Neural progenitor cell (in vitro differentiated cells): Measurements from ENCODE around the gene METTL16. TPM values are rescaled to one million over a fixed set of nuclear protein-coding genes. Genes with fewer than 3 reads are reported as not detected.
"Not testable (repeated sequence)": the region's sequence is repeated elsewhere in the genome, so short reads cannot be mapped to it uniquely, and the experiment has no call there.

ENCODE experiments used
- DNase-seq: peaks from one replicate; pipeline ENCODE4 v3.0.0-alpha.2; 2016; ENCODE audit warnings: low spot score
- H2AFZ ChIP-seq: fragments of 200-600 bp; sonication (generic); replicated peaks from 2 replicates; pipeline ENCODE4 v1.6.1; 2016; ENCODE audit warnings: antibody characterized with exemption
- H3F3A ChIP-seq: fragments of 200-600 bp; sonication (generic); 2 replicates; pipeline ENCODE4 v1.6.1; 2016; ENCODE audit warnings: antibody characterized with exemption, low read depth
- H3K27ac ChIP-seq: fragments of 200-600 bp; sonication (generic); 2 replicates; pipeline ENCODE4 v1.5.1; 2016; ENCODE audit warnings: mild to moderate bottlenecking
- H3K27me3 ChIP-seq: fragments of 200-600 bp; sonication (generic); 2 replicates; pipeline ENCODE4 v1.6.1; 2016; ENCODE audit warnings: mild to moderate bottlenecking, moderate library complexity
- H3K36me3 ChIP-seq: fragments of 200-600 bp; sonication (generic); 2 replicates; pipeline ENCODE4 v1.5.1; 2016
- H3K4me1 ChIP-seq: fragments of 200-600 bp; sonication (generic); 2 replicates; pipeline ENCODE4 v1.6.1; 2016; ENCODE audit warnings: mixed run types
- H3K4me2 ChIP-seq: fragments of 200-600 bp; sonication (generic); 2 replicates; pipeline ENCODE4 v1.6.1; 2016
- H3K4me3 ChIP-seq: fragments of 200-600 bp; sonication (generic); 2 replicates; pipeline ENCODE4 v1.5.1; 2016
- H3K79me2 ChIP-seq: fragments of 200-600 bp; sonication (generic); 2 replicates; pipeline ENCODE4 v1.6.1; 2016; ENCODE audit warnings: low read depth
- H3K9ac ChIP-seq: fragments of 200-600 bp; sonication (generic); 2 replicates; pipeline ENCODE4 v1.6.1; 2016
- H3K9me3 ChIP-seq: fragments of 200-600 bp; sonication (generic); 2 replicates; pipeline ENCODE4 v1.5.1; 2016; ENCODE audit warnings: low read depth
- H4K20me1 ChIP-seq: fragments of 200-600 bp; sonication (generic); 2 replicates; pipeline ENCODE4 v1.6.1; 2016; ENCODE audit warnings: low read depth
- H3K27ac Mint-ChIP-seq: 3 replicates; pipeline ENCODE4 v1.8.0; 2021; ENCODE audit warnings: mixed read lengths
- H3K27me3 Mint-ChIP-seq: 2 replicates; pipeline ENCODE4 v1.8.0; 2022; ENCODE audit warnings: low read depth, mild to moderate bottlenecking, inconsistent platforms, moderate library complexity, mixed read lengths; ENCODE audit not compliant: insufficient read depth
- H3K36me3 Mint-ChIP-seq: 3 replicates; pipeline ENCODE4 v1.8.0; 2021; ENCODE audit warnings: mixed read lengths
- H3K4me1 Mint-ChIP-seq: 3 replicates; pipeline ENCODE4 v1.8.0; 2021; ENCODE audit warnings: mixed read lengths
- H3K4me3 Mint-ChIP-seq: 3 replicates; pipeline ENCODE4 v1.8.0; 2021; ENCODE audit warnings: mild to moderate bottlenecking, moderate library complexity, mixed read lengths
- H3K9me3 Mint-ChIP-seq: 3 replicates; pipeline ENCODE4 v1.8.0; 2020; ENCODE audit warnings: mixed read lengths
- EZH2 ChIP-seq: fragments of 200-600 bp; sonication (generic); IDR thresholded peaks from 2 replicates; pipeline ENCODE4 v1.6.1; 2017; ENCODE audit warnings: antibody characterized with exemption, mild to moderate bottlenecking, moderate library complexity
- EZH2phosphoT487 ChIP-seq: fragments of 200-600 bp; sonication (generic); IDR thresholded peaks from 2 replicates; pipeline ENCODE4 v1.6.1; 2017; ENCODE audit warnings: antibody characterized with exemption
- total RNA-seq: library from RNA; depleted of rRNA; stranded (reverse); fragments of >200 nt; gene quantifications from 2 replicates; pipeline ENCODE4 v1.2.3, GENCODE V29; 2015; ENCODE audit warnings: low replicate concordance
- TF ChIP-seq, protein P1 (sequence below): fragments of 200-600 bp; sonication (generic); IDR thresholded peaks from 2 replicates; pipeline ENCODE4 v1.5.1; 2017; ENCODE audit warnings: antibody characterized with exemption, mild to moderate bottlenecking

Gene METTL16
- total RNA-seq, 1 donor from 2014 or later = 40.0 TPM

DNA sequence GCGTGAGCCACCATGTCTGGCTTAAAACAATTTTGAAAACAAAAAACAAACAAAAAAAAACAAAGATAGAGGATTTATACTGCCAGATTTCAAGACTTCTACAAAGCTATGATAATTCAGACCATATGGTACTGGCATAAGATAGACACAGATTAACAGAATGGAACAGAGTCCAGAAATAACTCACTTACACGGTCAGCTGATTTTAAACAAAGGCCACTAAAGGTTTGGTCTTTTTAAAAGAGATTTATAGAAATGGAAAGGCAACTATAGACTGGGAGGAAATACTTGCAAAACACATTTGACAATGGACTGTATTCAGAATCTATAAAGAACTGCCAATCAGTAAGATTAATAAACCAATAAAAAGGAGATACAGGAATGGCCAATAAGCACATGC is 62.2 kb downstream of the METTL16 start:
- H3K9me3 Mint-ChIP-seq = peaks cover 10% of the 10 kb centered on the region
- no peak overlapping the region for H3K9ac ChIP-seq
- no peaks in the 10 kb centered on the region for H3K27me3 Mint-ChIP-seq
- H3K9me3 ChIP-seq = no peaks in the 10 kb centered on the region
- H3K4me2 ChIP-seq = no peak overlapping the region
- H3K36me3 Mint-ChIP-seq = peaks cover 18% of the 10 kb centered on the region
- no peaks in the 10 kb centered on the region for H3K27me3 ChIP-seq
- H2AFZ ChIP-seq = no peak overlapping the region
- H3K27ac Mint-ChIP-seq = no peak overlapping the region
- DNase-seq = no peak
- H3K4me3 Mint-ChIP-seq = no peak overlapping the region
- H3K79me2 ChIP-seq = peaks cover 15% of the 10 kb centered on the region
- H3F3A ChIP-seq = peaks cover 5% of the 10 kb centered on the region
- H3K36me3 ChIP-seq = peaks cover 6% of the 10 kb centered on the region
- peaks cover 16% of the 10 kb centered on the region for H3K4me1 Mint-ChIP-seq
- no peak overlapping the region for H3K27ac ChIP-seq
- H3K4me3 ChIP-seq = no peak overlapping the region
- no peaks in the 10 kb centered on the region for H4K20me1 ChIP-seq
- peaks cover 5% of the 10 kb centered on the region for H3K4me1 ChIP-seq
- TF ChIP-seq, protein P1, sequence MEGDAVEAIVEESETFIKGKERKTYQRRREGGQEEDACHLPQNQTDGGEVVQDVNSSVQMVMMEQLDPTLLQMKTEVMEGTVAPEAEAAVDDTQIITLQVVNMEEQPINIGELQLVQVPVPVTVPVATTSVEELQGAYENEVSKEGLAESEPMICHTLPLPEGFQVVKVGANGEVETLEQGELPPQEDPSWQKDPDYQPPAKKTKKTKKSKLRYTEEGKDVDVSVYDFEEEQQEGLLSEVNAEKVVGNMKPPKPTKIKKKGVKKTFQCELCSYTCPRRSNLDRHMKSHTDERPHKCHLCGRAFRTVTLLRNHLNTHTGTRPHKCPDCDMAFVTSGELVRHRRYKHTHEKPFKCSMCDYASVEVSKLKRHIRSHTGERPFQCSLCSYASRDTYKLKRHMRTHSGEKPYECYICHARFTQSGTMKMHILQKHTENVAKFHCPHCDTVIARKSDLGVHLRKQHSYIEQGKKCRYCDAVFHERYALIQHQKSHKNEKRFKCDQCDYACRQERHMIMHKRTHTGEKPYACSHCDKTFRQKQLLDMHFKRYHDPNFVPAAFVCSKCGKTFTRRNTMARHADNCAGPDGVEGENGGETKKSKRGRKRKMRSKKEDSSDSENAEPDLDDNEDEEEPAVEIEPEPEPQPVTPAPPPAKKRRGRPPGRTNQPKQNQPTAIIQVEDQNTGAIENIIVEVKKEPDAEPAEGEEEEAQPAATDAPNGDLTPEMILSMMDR = no peak
- TF ChIP-seq EZH2phosphoT487 = no peak
- TF ChIP-seq EZH2 = no peak

DNA sequence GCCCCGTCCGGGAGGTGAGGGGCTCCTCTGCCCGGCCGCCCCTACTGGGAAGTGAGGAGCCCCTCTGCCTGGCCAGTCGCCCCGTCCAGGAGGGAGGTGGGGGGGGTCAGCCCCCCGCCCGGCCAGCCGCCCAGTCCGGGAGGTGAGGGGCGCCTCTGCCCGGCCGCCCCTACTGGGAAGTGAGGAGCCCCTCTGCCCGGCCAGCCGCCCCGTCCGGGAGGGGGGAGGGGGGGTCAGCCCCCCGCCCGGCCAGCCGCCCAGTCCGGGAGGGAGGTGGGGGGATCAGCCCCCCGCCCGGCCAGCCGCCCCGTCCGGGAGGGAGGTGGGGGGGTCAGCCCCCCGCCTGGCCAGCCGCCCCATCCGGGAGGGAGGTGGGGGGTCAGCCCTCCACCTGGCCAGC is 64.2 kb downstream of the METTL16 start:
- not testable (repeated sequence) for H3K27me3 ChIP-seq, H3K36me3 ChIP-seq, H3K9ac ChIP-seq, H3F3A ChIP-seq, H4K20me1 ChIP-seq, H3K4me3 ChIP-seq, H3K4me3 Mint-ChIP-seq, H3K9me3 ChIP-seq, H3K27ac Mint-ChIP-seq, H3K4me2 ChIP-seq, DNase-seq, H3K27ac ChIP-seq, H3K4me1 ChIP-seq, H3K27me3 Mint-ChIP-seq, H2AFZ ChIP-seq
- H3K79me2 ChIP-seq = peaks cover 15% of the 10 kb centered on the region
- Mint-ChIP-seq H3K36me3 (peaks cover 20% of the 10 kb centered on the region), H3K9me3 (peaks cover 10% of the 10 kb centered on the region), H3K4me1 (peaks cover 14% of the 10 kb centered on the region)

DNA sequence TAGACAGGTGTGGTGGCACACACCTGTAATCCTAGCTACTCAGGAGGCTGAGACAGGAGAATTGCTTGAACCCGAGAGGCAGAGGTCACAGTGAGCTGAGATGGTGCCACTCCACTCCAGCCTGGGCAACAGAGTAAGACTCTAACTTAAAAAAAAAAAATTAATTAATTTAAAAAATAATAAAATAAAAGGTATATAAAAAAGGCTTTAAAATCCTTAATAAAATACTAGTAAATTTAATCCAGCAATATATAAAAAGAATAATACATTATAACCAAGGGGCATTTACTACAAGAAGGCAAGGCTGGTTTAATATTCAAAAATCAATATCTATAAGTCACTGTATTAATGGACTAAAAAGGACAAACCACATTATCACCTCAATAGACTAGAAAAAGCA is 66.0 kb downstream of the METTL16 start:
- Histone ChIP-seq H3K4me2 (no peak overlapping the region), H4K20me1 (no peaks in the 10 kb centered on the region), H3K27me3 (no peaks in the 10 kb centered on the region), H3K36me3 (peaks cover 6% of the 10 kb centered on the region), H3F3A (no peaks in the 10 kb centered on the region), H3K4me3 (no peak overlapping the region), H3K9ac (no peak overlapping the region), H3K79me2 (peaks cover 15% of the 10 kb centered on the region), H2AFZ (no peak overlapping the region), H3K9me3 (no peaks in the 10 kb centered on the region), H3K4me1 (no peaks in the 10 kb centered on the region), H3K27ac (no peak overlapping the region)
- DNase-seq = no peak
- Mint-ChIP-seq H3K27ac (no peak overlapping the region), H3K27me3 (peaks cover 4% of the 10 kb centered on the region), H3K4me1 (peaks cover 23% of the 10 kb centered on the region), H3K9me3 (peaks cover 10% of the 10 kb centered on the region), H3K4me3 (no peak overlapping the region), H3K36me3 (peaks cover 23% of the 10 kb centered on the region)
- TF ChIP-seq EZH2 (no peak), EZH2phosphoT487 (no peak)
- TF ChIP-seq, protein P1 = no peak

DNA sequence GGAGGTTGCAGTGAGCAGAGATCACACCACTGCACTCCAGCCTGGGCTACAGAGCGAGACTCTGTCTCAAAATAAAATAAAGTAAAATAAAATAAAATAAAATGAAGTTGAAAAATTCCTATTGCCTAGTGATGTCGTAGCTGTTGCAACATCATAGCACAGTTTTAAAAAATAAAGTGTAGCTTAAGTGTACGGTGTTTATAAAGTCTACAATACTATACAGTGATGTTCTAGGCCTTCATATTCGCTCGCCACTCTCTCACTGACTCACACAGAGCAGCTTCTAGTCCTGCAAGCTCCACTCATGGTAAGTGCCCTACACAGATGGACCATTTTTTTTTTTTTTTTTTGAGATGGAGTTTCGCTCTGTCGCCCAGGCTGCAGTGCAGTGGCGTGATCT is 67.3 kb downstream of the METTL16 start:
- peaks cover 10% of the 10 kb centered on the region for H3K9me3 Mint-ChIP-seq

More for the DNA sequence above, 67.3 kb downstream of the METTL16 start:
- Histone ChIP-seq H3K79me2 (peaks cover 15% of the 10 kb centered on the region), H3K9me3 (no peaks in the 10 kb centered on the region), H3K36me3 (peaks cover 6% of the 10 kb centered on the region), H2AFZ (no peak overlapping the region), H3K4me3 (no peak overlapping the region), H4K20me1 (no peaks in the 10 kb centered on the region), H3K4me1 (no peaks in the 10 kb centered on the region), H3K9ac (no peak overlapping the region), H3K27ac (no peak overlapping the region), H3K27me3 (no peaks in the 10 kb centered on the region), H3K4me2 (no peak overlapping the region), H3F3A (no peaks in the 10 kb centered on the region)
- Mint-ChIP-seq H3K27ac (no peak overlapping the region), H3K36me3 (peaks cover 23% of the 10 kb centered on the region), H3K27me3 (peaks cover 4% of the 10 kb centered on the region), H3K4me3 (no peak overlapping the region), H3K4me1 (peaks cover 13% of the 10 kb centered on the region)
- no peak for DNase-seq
- TF ChIP-seq, protein P1 = no peak
- TF ChIP-seq EZH2phosphoT487 = no peak
- no peak for TF ChIP-seq EZH2
